ENCODE data around the gene S100A8.
"Not testable (repeated sequence)": the region's sequence is repeated elsewhere in the genome, so short reads cannot be mapped to it uniquely, and the experiment has no call there.

- not testable (repeated sequence) for TF ChIP-seq CTCF, POLR2A (IDR thresholded peaks at IDR 0.05)
Measured at GRCh38 chr1:153405825-153406599, 15.1 kb upstream of the S100A8 start.
